Measurements from ENCODE around the gene FHL3. TPM values are rescaled to one million over a fixed set of nuclear protein-coding genes. Genes with fewer than 3 reads are reported as not detected.

The FHL3 gene
- total and polyA plus RNA-seq, 9 of the 15 experiments (the other 6 are each of a cell fraction or from before 2014, with no cell fraction given) = 6.1 to 144 (median 34.1) TPM

GRCh38 chr1:38005195-38006007 lies at the start of gene FHL3 (continued):
- TF ChIP-seq, protein P1, sequence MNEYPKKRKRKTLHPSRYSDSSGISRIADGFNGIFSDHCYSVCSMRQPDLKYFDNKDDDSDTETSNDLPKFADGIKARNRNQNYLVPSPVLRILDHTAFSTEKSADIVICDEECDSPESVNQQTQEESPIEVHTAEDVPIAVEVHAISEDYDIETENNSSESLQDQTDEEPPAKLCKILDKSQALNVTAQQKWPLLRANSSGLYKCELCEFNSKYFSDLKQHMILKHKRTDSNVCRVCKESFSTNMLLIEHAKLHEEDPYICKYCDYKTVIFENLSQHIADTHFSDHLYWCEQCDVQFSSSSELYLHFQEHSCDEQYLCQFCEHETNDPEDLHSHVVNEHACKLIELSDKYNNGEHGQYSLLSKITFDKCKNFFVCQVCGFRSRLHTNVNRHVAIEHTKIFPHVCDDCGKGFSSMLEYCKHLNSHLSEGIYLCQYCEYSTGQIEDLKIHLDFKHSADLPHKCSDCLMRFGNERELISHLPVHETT (CRISPR knock-in tag; conservative IDR thresholded peaks at IDR 0.05 in 1 of 2, IDR thresholded peaks at IDR 0.05 in 1 of 2) = no peak
- TF ChIP-seq, protein P2, sequence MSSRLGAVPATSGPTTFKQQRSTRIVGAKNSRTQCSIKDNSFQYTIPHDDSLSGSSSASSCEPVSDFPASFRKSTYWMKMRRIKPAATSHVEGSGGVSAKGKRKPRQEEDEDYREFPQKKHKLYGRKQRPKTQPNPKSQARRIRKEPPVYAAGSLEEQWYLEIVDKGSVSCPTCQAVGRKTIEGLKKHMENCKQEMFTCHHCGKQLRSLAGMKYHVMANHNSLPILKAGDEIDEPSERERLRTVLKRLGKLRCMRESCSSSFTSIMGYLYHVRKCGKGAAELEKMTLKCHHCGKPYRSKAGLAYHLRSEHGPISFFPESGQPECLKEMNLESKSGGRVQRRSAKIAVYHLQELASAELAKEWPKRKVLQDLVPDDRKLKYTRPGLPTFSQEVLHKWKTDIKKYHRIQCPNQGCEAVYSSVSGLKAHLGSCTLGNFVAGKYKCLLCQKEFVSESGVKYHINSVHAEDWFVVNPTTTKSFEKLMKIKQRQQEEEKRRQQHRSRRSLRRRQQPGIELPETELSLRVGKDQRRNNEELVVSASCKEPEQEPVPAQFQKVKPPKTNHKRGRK (tag; IDR thresholded peaks at IDR 0.05) = no peak
- no peak for TF ChIP-seq ZFP91 (CRISPR knock-in tag; IDR thresholded peaks at IDR 0.05)
- no peak for TF ChIP-seq STAG1 (CRISPR knock-in tag; IDR thresholded peaks at IDR 0.05; ENCODE audit: borderline replicate concordance)
- TF ChIP-seq, protein P3, sequence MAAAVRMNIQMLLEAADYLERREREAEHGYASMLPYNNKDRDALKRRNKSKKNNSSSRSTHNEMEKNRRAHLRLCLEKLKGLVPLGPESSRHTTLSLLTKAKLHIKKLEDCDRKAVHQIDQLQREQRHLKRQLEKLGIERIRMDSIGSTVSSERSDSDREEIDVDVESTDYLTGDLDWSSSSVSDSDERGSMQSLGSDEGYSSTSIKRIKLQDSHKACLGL (CRISPR knock-in tag; IDR thresholded peaks at IDR 0.05; ENCODE audit: borderline replicate concordance, poor library complexity, severe bottlenecking) = no peak
- TF ChIP-seq, protein P4, sequence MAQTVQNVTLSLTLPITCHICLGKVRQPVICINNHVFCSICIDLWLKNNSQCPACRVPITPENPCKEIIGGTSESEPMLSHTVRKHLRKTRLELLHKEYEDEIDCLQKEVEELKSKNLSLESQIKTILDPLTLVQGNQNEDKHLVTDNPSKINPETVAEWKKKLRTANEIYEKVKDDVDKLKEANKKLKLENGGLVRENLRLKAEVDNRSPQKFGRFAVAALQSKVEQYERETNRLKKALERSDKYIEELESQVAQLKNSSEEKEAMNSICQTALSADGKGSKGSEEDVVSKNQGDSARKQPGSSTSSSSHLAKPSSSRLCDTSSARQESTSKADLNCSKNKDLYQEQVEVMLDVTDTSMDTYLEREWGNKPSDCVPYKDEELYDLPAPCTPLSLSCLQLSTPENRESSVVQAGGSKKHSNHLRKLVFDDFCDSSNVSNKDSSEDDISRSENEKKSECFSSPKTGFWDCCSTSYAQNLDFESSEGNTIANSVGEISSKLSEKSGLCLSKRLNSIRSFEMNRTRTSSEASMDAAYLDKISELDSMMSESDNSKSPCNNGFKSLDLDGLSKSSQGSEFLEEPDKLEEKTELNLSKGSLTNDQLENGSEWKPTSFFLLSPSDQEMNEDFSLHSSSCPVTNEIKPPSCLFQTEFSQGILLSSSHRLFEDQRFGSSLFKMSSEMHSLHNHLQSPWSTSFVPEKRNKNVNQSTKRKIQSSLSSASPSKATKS (CRISPR knock-in tag; IDR thresholded peaks at IDR 0.05) = no peak
- TF ChIP-seq POLR2B (IDR thresholded peaks at IDR 0.05; ENCODE audit: low read depth, partially characterized antibody) = no peak
- TF ChIP-seq ZEB2 (IDR thresholded peaks at IDR 0.05) = no peak
- no peak for TF ChIP-seq ARID1B (IDR thresholded peaks at IDR 0.05)
- peak in 1 of 2 experiments; percentile 76; a peak in 2 of 4 replicates for TF ChIP-seq NONO (IDR thresholded peaks at IDR 0.05; ENCODE audit: low read depth in 2 of 2, low read length in 1 of 2)
- peak; percentile 78 for TF ChIP-seq GATAD2B (IDR thresholded peaks at IDR 0.05; ENCODE audit: borderline replicate concordance)
- no peak for TF ChIP-seq GTF2A2 (tag; IDR thresholded peaks at IDR 0.05)
- TF ChIP-seq, protein P5, sequence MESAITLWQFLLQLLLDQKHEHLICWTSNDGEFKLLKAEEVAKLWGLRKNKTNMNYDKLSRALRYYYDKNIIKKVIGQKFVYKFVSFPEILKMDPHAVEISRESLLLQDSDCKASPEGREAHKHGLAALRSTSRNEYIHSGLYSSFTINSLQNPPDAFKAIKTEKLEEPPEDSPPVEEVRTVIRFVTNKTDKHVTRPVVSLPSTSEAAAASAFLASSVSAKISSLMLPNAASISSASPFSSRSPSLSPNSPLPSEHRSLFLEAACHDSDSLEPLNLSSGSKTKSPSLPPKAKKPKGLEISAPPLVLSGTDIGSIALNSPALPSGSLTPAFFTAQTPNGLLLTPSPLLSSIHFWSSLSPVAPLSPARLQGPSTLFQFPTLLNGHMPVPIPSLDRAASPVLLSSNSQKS (CRISPR knock-in tag; IDR thresholded peaks at IDR 0.05) = no peak
- no peak for TF ChIP-seq SETDB1 (IDR thresholded peaks at IDR 0.05; ENCODE audit: low read length)
- no peak for TF ChIP-seq TAL1 (IDR thresholded peaks at IDR 0.05)
- no peak for TF ChIP-seq NCOA4 (IDR thresholded peaks at IDR 0.05; ENCODE audit: partially characterized antibody)
